Esophagus squamous epithelium (tissue), 4 donors: ENCODE results near the gene ATP6V0C.

ENCODE experiments used
- POLR2A ChIP-seq, 4 donors: fragments of 450-650 bp; IDR thresholded peaks; one replicate each; pipeline ENCODE4 v1.6.1; 2017; ENCODE audit warnings: antibody characterized with exemption in 4 of 4, mild to moderate bottlenecking in 4 of 4, moderate library complexity in 3 of 4
- TF ChIP-seq, protein P1 (sequence below), 6 experiments: fragments of 450-650 bp in 4 of 6; fragments of 200-600 bp in 2 of 6; sonication (generic) in 2 of 6; IDR thresholded peaks; one replicate each; pipeline ENCODE4 v1.5.1; 2016 to 2019; ENCODE audit warnings: antibody characterized with exemption in 6 of 6, mild to moderate bottlenecking in 4 of 6, moderate library complexity in 4 of 6

DNA sequence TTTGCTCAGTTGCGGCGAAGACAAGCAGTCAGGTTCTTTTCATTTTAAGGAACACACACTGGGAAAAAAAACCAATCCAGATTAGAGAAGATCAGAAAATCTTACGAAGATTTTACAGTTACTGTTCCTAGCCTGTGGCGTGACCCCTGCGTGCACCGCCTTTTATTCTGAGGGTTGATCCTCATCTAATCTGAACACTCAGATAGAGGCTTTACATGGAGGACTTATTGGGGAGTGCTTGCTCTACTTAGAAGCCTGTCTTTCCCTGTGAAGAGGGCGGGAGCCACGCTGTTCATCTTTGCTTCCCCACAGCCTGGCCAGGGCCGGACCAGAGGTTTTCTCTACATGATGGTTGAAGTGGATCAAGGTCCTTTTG lies 37.4 kb upstream of the ATP6V0C start:
- TF ChIP-seq, protein P1, sequence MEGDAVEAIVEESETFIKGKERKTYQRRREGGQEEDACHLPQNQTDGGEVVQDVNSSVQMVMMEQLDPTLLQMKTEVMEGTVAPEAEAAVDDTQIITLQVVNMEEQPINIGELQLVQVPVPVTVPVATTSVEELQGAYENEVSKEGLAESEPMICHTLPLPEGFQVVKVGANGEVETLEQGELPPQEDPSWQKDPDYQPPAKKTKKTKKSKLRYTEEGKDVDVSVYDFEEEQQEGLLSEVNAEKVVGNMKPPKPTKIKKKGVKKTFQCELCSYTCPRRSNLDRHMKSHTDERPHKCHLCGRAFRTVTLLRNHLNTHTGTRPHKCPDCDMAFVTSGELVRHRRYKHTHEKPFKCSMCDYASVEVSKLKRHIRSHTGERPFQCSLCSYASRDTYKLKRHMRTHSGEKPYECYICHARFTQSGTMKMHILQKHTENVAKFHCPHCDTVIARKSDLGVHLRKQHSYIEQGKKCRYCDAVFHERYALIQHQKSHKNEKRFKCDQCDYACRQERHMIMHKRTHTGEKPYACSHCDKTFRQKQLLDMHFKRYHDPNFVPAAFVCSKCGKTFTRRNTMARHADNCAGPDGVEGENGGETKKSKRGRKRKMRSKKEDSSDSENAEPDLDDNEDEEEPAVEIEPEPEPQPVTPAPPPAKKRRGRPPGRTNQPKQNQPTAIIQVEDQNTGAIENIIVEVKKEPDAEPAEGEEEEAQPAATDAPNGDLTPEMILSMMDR (IDR thresholded peaks at IDR 0.05) = no peak
- no peak for TF ChIP-seq POLR2A (IDR thresholded peaks at IDR 0.05)
